Body of pancreas (tissue), 4 donors: ENCODE measurements around the gene EFHC2. TPM values are rescaled to one million over a fixed set of nuclear protein-coding genes. Genes with fewer than 3 reads are reported as not detected.

Experiments used
- ATAC-seq: fragments of 150-250 bp; one replicate; pipeline ENCODE4 v1.9.1; 2016
- DNase-seq, 4 donors: peaks; one replicate each; pipeline ENCODE4 v3.0.0-alpha.2; 2019
- H3K27ac ChIP-seq, 4 donors: fragments of 200-600 bp; sonication (generic); 1 replicate in 3 of 4; 2 replicates in 1 of 4; pipeline versions ENCODE4 v1.5.1 to v1.6.1; 2016 to 2019; ENCODE audit warnings: mild to moderate bottlenecking in 1 of 4, mixed read lengths in 1 of 4, moderate library complexity in 1 of 4
- H3K27me3 ChIP-seq, 2 donors: fragments of 200-600 bp; sonication (generic); one replicate each; pipeline ENCODE4 v1.6.0; 2016; ENCODE audit warnings: mild to moderate bottlenecking in 1 of 2
- H3K36me3 ChIP-seq, 2 donors: fragments of 200-600 bp; sonication (generic); replicated peaks in 1 of 2; 2 replicates each; pipeline ENCODE4 v1.5.1; 2016; ENCODE audit warnings: low read depth in 2 of 2; ENCODE audit not compliant: insufficient read depth in 1 of 2
- H3K4me1 ChIP-seq: fragments of 200-600 bp; sonication (generic); one replicate; pipeline ENCODE4 v1.6.0; 2016
- H3K4me3 ChIP-seq, 2 donors: fragments of 200-600 bp; sonication (generic); 1 replicate in 1 of 2; 2 replicates in 1 of 2; pipeline ENCODE4 v1.5.1; 2016 to 2019
- H3K9me3 ChIP-seq, 3 donors: fragments of 200-600 bp; sonication (generic); 1 replicate in 2 of 3; 2 replicates in 1 of 3; pipeline ENCODE4 v1.5.1; 2016
- POLR2A ChIP-seq, 3 donors: fragments of 450-650 bp; IDR thresholded peaks; one replicate each; pipeline ENCODE4 v1.6.1; 2016; ENCODE audit warnings: antibody characterized with exemption in 3 of 3, mild to moderate bottlenecking in 2 of 3
- WGBS, 2 donors: methylation state at CpG; one replicate each; pipeline ENCODE4 v1.1.5; 2017; 5-methylcytosine and 5-hydroxymethylcytosine counted together
- intact Hi-C: fragments of 100-400 bp; cut with DNase I; formaldehyde crosslinking; loops from one replicate; pipeline ENCODE4 v1.15.1; 2023
- total RNA-seq, 2 donors: library from RNA; depleted of rRNA; stranded (reverse); fragments of >200 nt; gene quantifications; one replicate each; pipeline ENCODE4 v1.1.0, GENCODE V29; 2016
- TF ChIP-seq, protein P1 (sequence below), 7 experiments: fragments of 450-650 bp in 4 of 7; fragments of 200-600 bp in 3 of 7; sonication (generic) in 3 of 7; IDR thresholded peaks; one replicate each; pipeline ENCODE4 v1.5.1; 2016 to 2019; ENCODE audit warnings: antibody characterized with exemption in 7 of 7

Gene EFHC2
- total RNA-seq, 2 donors from 2014 or later, result 2.1 TPM; not detected in 1

DNA sequence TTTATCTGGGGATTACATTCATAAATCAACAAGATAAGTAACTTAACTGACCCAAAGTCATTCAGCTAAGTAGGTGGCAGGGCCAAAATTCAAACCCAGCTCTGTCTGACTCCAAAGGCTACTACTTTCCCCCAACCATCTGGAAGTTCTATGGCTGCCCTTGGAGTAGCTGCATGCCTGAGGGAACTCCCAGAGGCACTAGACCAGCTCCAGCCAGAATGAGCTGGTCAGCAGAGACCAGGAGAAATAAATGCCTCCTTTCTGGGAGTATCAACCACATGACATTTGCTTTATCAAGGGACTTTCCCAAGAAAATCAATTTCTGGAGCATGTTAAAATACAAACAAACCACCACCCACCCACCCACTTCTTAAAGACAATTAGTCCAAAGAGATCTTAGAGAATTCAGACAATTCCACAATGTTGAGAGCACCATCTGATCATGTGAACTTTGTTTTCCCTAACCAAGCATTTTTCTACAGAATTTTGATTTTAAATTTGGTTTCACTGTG is 180.5 kb downstream of the EFHC2 start:
- Histone ChIP-seq H3K27me3 (no peaks in the 10 kb centered on the region), H3K4me1 (no peaks in the 10 kb centered on the region), H3K27ac (no peak overlapping the region), H3K36me3 (no peaks in the 10 kb centered on the region), H3K9me3 (no peaks in the 10 kb centered on the region), H3K4me3 (no peak overlapping the region)
- peak in 3 of 4 donors; percentile 12 to 20 (median 16) for DNase-seq
- peak; percentile 47 for ATAC-seq
- intact Hi-C loops, result no loop called here
- TF ChIP-seq, protein P1, sequence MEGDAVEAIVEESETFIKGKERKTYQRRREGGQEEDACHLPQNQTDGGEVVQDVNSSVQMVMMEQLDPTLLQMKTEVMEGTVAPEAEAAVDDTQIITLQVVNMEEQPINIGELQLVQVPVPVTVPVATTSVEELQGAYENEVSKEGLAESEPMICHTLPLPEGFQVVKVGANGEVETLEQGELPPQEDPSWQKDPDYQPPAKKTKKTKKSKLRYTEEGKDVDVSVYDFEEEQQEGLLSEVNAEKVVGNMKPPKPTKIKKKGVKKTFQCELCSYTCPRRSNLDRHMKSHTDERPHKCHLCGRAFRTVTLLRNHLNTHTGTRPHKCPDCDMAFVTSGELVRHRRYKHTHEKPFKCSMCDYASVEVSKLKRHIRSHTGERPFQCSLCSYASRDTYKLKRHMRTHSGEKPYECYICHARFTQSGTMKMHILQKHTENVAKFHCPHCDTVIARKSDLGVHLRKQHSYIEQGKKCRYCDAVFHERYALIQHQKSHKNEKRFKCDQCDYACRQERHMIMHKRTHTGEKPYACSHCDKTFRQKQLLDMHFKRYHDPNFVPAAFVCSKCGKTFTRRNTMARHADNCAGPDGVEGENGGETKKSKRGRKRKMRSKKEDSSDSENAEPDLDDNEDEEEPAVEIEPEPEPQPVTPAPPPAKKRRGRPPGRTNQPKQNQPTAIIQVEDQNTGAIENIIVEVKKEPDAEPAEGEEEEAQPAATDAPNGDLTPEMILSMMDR (IDR thresholded peaks at IDR 0.05), result no peak
- TF ChIP-seq POLR2A (IDR thresholded peaks at IDR 0.05), result no peak

DNA sequence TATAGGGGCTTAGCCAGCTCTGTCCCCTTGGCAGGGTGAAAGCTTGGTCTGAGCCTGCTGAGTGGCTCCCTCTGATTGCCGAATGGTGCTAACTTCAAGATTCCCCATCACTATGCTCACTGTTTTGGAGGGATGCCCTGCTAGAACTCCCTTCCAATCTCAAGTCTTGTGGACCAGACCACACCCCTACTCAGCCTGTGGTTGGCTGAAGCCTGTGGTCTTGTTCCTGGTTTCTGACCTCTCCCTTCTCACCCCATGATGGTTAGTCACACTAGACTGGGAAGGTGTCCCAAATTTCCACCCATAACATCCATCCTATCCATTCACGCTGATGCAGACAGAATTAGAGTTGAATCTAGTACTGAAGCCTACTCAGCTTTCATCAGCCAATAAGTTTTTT is 185.6 kb downstream of the EFHC2 start:
- Histone ChIP-seq H3K4me3 (no peak overlapping the region), H3K27me3 (no peaks in the 10 kb centered on the region), H3K36me3 (no peaks in the 10 kb centered on the region), H3K9me3 (no peaks in the 10 kb centered on the region), H3K4me1 (no peaks in the 10 kb centered on the region), H3K27ac (no peak overlapping the region)
- WGBS, 2 donors, result 74 to 86% methylated on average over 2 of the region's 2 CpGs
- DNase-seq (no peak), ATAC-seq (no peak)
- TF ChIP-seq, protein P1 (IDR thresholded peaks at IDR 0.05), result no peak
- intact Hi-C loops, result no loop called here

- Histone ChIP-seq H3K36me3 (no peaks in the 10 kb centered on the region), H3K27me3 (no peaks in the 10 kb centered on the region), H3K27ac (no peak overlapping the region), H3K4me1 (no peaks in the 10 kb centered on the region), H3K4me3 (no peak overlapping the region), H3K9me3 (no peaks in the 10 kb centered on the region)
- no peak for TF ChIP-seq POLR2A (IDR thresholded peaks at IDR 0.05)
- TF ChIP-seq, protein P1 (IDR thresholded peaks at IDR 0.05), result no peak
- DNase-seq (no peak), ATAC-seq (no peak)
- intact Hi-C loops, result no loop called here
Measured at GRCh38 chrX:44157283-44157682, 186.2 kb downstream of the EFHC2 start.

GRCh38 chrX:44156726-44157125 is 186.7 kb downstream of the EFHC2 start:
- Histone ChIP-seq H3K4me3 (no peak overlapping the region), H3K9me3 (no peaks in the 10 kb centered on the region), H3K4me1 (no peaks in the 10 kb centered on the region), H3K36me3 (no peaks in the 10 kb centered on the region), H3K27me3 (no peaks in the 10 kb centered on the region), H3K27ac (no peak overlapping the region)
- intact Hi-C loops, result no loop called here
- no peak for DNase-seq
- 84% methylated on average over 3 of the region's 3 CpGs for WGBS, 2 donors
- no peak for ATAC-seq
- no peak for TF ChIP-seq POLR2A (IDR thresholded peaks at IDR 0.05)
- TF ChIP-seq, protein P1 (IDR thresholded peaks at IDR 0.05), result no peak

GRCh38 chrX:44155126-44155525 is 188.3 kb downstream of the EFHC2 start:
- DNase-seq, result no peak
- Histone ChIP-seq H3K9me3 (no peaks in the 10 kb centered on the region), H3K4me1 (no peaks in the 10 kb centered on the region), H3K4me3 (no peak overlapping the region), H3K36me3 (no peaks in the 10 kb centered on the region), H3K27me3 (no peaks in the 10 kb centered on the region), H3K27ac (no peak overlapping the region)
- 64 to 66% methylated on average over 4 of the region's 4 CpGs for WGBS, 2 donors
- ATAC-seq, result no peak
- intact Hi-C loops, result no loop called here
- TF ChIP-seq, protein P1 (IDR thresholded peaks at IDR 0.05), result no peak
- TF ChIP-seq POLR2A (IDR thresholded peaks at IDR 0.05), result no peak
